ENCODE results near the gene TEX35. TPM values are rescaled to one million over a fixed set of nuclear protein-coding genes. Genes with fewer than 3 reads are reported as not detected.

The TEX35 gene
- total and polyA plus RNA-seq, 2 experiments from 2014 or later = not detected

- H3K4me1 ChIP-seq (ENCODE audit: low read depth) = no peaks in the 10 kb centered on the region
- H3K4me3 ChIP-seq = no peak overlapping the region
- H3K36me3 ChIP-seq = no peaks in the 10 kb centered on the region
- H3K27ac ChIP-seq = no peak overlapping the region
- no peak for DNase-seq (ENCODE audit: low read depth in 1 of 2, low spot score in 1 of 2)
- no peak for TF ChIP-seq CTCF (IDR thresholded peaks at IDR 0.05; ENCODE audit: low read depth, low read length)
- no peaks in the 10 kb centered on the region for H3K27me3 ChIP-seq
- no peaks in the 10 kb centered on the region for H3K9me3 ChIP-seq (ENCODE audit: low read depth)
Observed at GRCh38 chr1:178489399-178489798, 23.5 kb upstream of the TEX35 start.

GRCh38 chr1:178490136-178490535, 22.8 kb upstream of the TEX35 start:
- Histone ChIP-seq H3K27ac (no peak overlapping the region), H3K9me3 (ENCODE audit: low read depth) (no peaks in the 10 kb centered on the region), H3K4me1 (ENCODE audit: low read depth) (no peaks in the 10 kb centered on the region), H3K4me3 (no peak overlapping the region), H3K27me3 (no peaks in the 10 kb centered on the region), H3K36me3 (no peaks in the 10 kb centered on the region)
- no peak for DNase-seq (ENCODE audit: low read depth in 1 of 2, low spot score in 1 of 2)
- TF ChIP-seq CTCF (IDR thresholded peaks at IDR 0.05; ENCODE audit: low read depth, low read length) = no peak

- H3K27me3 ChIP-seq = no peaks in the 10 kb centered on the region
- no peaks in the 10 kb centered on the region for H3K4me1 ChIP-seq (ENCODE audit: low read depth)
- no peaks in the 10 kb centered on the region for H3K9me3 ChIP-seq (ENCODE audit: low read depth)
- TF ChIP-seq CTCF (IDR thresholded peaks at IDR 0.05; ENCODE audit: low read depth, low read length) = no peak
- no peak overlapping the region for H3K4me3 ChIP-seq
- no peaks in the 10 kb centered on the region for H3K36me3 ChIP-seq
- no peak overlapping the region for H3K27ac ChIP-seq
- no peak for DNase-seq (ENCODE audit: low read depth in 1 of 2, low spot score in 1 of 2)
Observed at GRCh38 chr1:178490967-178491366, 21.9 kb upstream of the TEX35 start.

- no peaks in the 10 kb centered on the region for H3K27me3 ChIP-seq
- DNase-seq (ENCODE audit: low read depth in 1 of 2, low spot score in 1 of 2) = no peak
- H3K9me3 ChIP-seq (ENCODE audit: low read depth) = no peaks in the 10 kb centered on the region
- H3K4me1 ChIP-seq (ENCODE audit: low read depth) = no peaks in the 10 kb centered on the region
- no peak overlapping the region for H3K27ac ChIP-seq
- H3K4me3 ChIP-seq = no peak overlapping the region
- H3K36me3 ChIP-seq = no peaks in the 10 kb centered on the region
- TF ChIP-seq CTCF (IDR thresholded peaks at IDR 0.05; ENCODE audit: low read depth, low read length) = no peak
Observed at GRCh38 chr1:178491721-178492120, 21.2 kb upstream of the TEX35 start.

GRCh38 chr1:178492341-178492740, 20.6 kb upstream of the TEX35 start:
- Histone ChIP-seq H3K9me3 (ENCODE audit: low read depth) (no peaks in the 10 kb centered on the region), H3K36me3 (no peaks in the 10 kb centered on the region), H3K27me3 (no peaks in the 10 kb centered on the region), H3K27ac (no peak overlapping the region), H3K4me3 (no peak overlapping the region), H3K4me1 (ENCODE audit: low read depth) (no peaks in the 10 kb centered on the region)
- no peak for TF ChIP-seq CTCF (IDR thresholded peaks at IDR 0.05; ENCODE audit: low read depth, low read length)
- no peak for DNase-seq (ENCODE audit: low read depth in 1 of 2, low spot score in 1 of 2)

- TF ChIP-seq CTCF (IDR thresholded peaks at IDR 0.05; ENCODE audit: low read depth, low read length) = no peak
- Histone ChIP-seq H3K27me3 (no peaks in the 10 kb centered on the region), H3K4me3 (no peak overlapping the region), H3K9me3 (ENCODE audit: low read depth) (no peaks in the 10 kb centered on the region), H3K4me1 (ENCODE audit: low read depth) (no peaks in the 10 kb centered on the region), H3K36me3 (no peaks in the 10 kb centered on the region), H3K27ac (no peak overlapping the region)
- DNase-seq (ENCODE audit: low read depth in 1 of 2, low spot score in 1 of 2) = no peak
Observed at GRCh38 chr1:178493301-178493741, 19.6 kb upstream of the TEX35 start.

Measured in cardiac muscle cell (in vitro differentiated cells and primary cell).